SK-N-SH treated with all-trans-retinoic acid at 6 μM for 48 hours (cell line): ENCODE data around the gene EFNA3.

Experiments
- ATAC-seq: fragments of 200-7000 bp; cut with Tn5 transposase; 3 replicates; pipeline ENCODE4 v1.9.1; 2020; ENCODE audit warnings: mild to moderate bottlenecking, moderate library complexity
- ARNTL ChIP-seq: fragments of 450-650 bp; formaldehyde crosslinking; IDR thresholded peaks from 2 replicates; pipeline ENCODE4 v1.5.0; 2020; ENCODE audit warnings: low read depth, mild to moderate bottlenecking, moderate library complexity, borderline replicate concordance
- BACH2 ChIP-seq: fragments of 250-450 bp; sonication (Bioruptor Pico); IDR thresholded peaks from 2 replicates; pipeline ENCODE4 v1.9.0; 2021; ENCODE audit warnings: mild to moderate bottlenecking, borderline replicate concordance
- CREB5 ChIP-seq: fragments of 250-450 bp; sonication (Bioruptor Pico); IDR thresholded peaks from 2 replicates; pipeline ENCODE4 v1.5.1; 2020; ENCODE audit warnings: low read depth, mild to moderate bottlenecking, moderate library complexity
- CSDC2 ChIP-seq: fragments of 250-450 bp; sonication (Bioruptor Pico); IDR thresholded peaks from 2 replicates; pipeline ENCODE4 v1.5.0; 2020; ENCODE audit warnings: mild to moderate bottlenecking, moderate library complexity
- CSRNP3 ChIP-seq: fragments of 250-450 bp; sonication (Bioruptor Pico); IDR thresholded peaks from 2 replicates; pipeline ENCODE4 v1.5.1; 2021; ENCODE audit warnings: mild to moderate bottlenecking, moderate library complexity
- ESRRG ChIP-seq: fragments of 250-450 bp; sonication (Bioruptor Pico); IDR thresholded peaks from 2 replicates; pipeline ENCODE4 v1.6.1; 2021; ENCODE audit warnings: mild to moderate bottlenecking
- GLIS3 ChIP-seq: fragments of 250-450 bp; sonication (Bioruptor Pico); IDR thresholded peaks from 2 replicates; pipeline ENCODE4 v1.5.0; 2020; ENCODE audit warnings: mild to moderate bottlenecking, moderate library complexity
- ISL1 ChIP-seq: fragments of 250-450 bp; sonication (Bioruptor Pico); IDR thresholded peaks from 2 replicates; pipeline ENCODE4 v2.1.2; 2022; ENCODE audit warnings: mild to moderate bottlenecking, moderate library complexity
- OSR1 ChIP-seq: fragments of 250-450 bp; sonication (Bioruptor Pico); IDR thresholded peaks from 2 replicates; pipeline ENCODE4 v1.8.0; 2022; ENCODE audit warnings: moderate library complexity, mild to moderate bottlenecking, inconsistent platforms
- PPARA ChIP-seq: fragments of 250-450 bp; sonication (Bioruptor Pico); IDR thresholded peaks from 2 replicates; pipeline ENCODE4 v1.5.0; 2020; ENCODE audit warnings: mild to moderate bottlenecking, borderline replicate concordance
- RARB ChIP-seq: fragments of 250-450 bp; sonication (Bioruptor Pico); IDR thresholded peaks from 2 replicates; pipeline ENCODE4 v1.8.0; 2021; ENCODE audit warnings: mild to moderate bottlenecking, moderate library complexity
- SNAI2 ChIP-seq: fragments of 250-450 bp; sonication (Bioruptor Pico); IDR thresholded peaks from 2 replicates; pipeline ENCODE4 v1.5.0; 2020; ENCODE audit warnings: mild to moderate bottlenecking, moderate library complexity
- TCF4 ChIP-seq: fragments of 250-450 bp; sonication (Bioruptor Pico); IDR thresholded peaks from 2 replicates; pipeline ENCODE4 v1.8.0; 2021; ENCODE audit warnings: mild to moderate bottlenecking, moderate library complexity, borderline replicate concordance
- TOX ChIP-seq: fragments of 250-450 bp; sonication (Bioruptor Pico); IDR thresholded peaks from 2 replicates; pipeline ENCODE4 v1.8.0; 2021; ENCODE audit warnings: mild to moderate bottlenecking, moderate library complexity, borderline replicate concordance
- TSHZ2 ChIP-seq: fragments of 250-450 bp; sonication (Bioruptor Pico); IDR thresholded peaks from 2 replicates; pipeline ENCODE4 v1.5.0; 2020; ENCODE audit warnings: mild to moderate bottlenecking, moderate library complexity
- ZC3H10 ChIP-seq: fragments of 250-450 bp; sonication (Bioruptor Pico); IDR thresholded peaks from 2 replicates; pipeline ENCODE4 v1.5.1; 2021; ENCODE audit warnings: mild to moderate bottlenecking, moderate library complexity
- ZFP3 ChIP-seq: fragments of 250-450 bp; sonication (Bioruptor Pico); IDR thresholded peaks from 2 replicates; pipeline ENCODE4 v1.5.0; 2020; ENCODE audit warnings: mild to moderate bottlenecking, moderate library complexity
- ZNF565 ChIP-seq: fragments of 450-650 bp; formaldehyde crosslinking; conservative IDR thresholded peaks from 2 replicates; pipeline ENCODE4 v1.5.0; 2020; ENCODE audit warnings: low read depth, mild to moderate bottlenecking, moderate library complexity
- ZNF8 ChIP-seq: fragments of 450-650 bp; formaldehyde crosslinking; IDR thresholded peaks from 2 replicates; pipeline ENCODE4 v1.5.0; 2020; ENCODE audit warnings: mild to moderate bottlenecking, moderate library complexity

EFNA3 gene

GRCh38 chr1:155072531-155073289, 5.9 kb upstream of the EFNA3 start:
- TF ChIP-seq ZNF565: no peak
- TF ChIP-seq RARB (CRISPR knock-in tag): no peak
- TF ChIP-seq TSHZ2 (CRISPR knock-in tag): no peak
- TF ChIP-seq GLIS3 (CRISPR knock-in tag): no peak
- TF ChIP-seq, all 23 proteins: peak for 0
- no peak for ATAC-seq

GRCh38 chr1:155073377-155074242, 5.0 kb upstream of the EFNA3 start:
- TF ChIP-seq ZC3H10 (no peak), ZFP3 (no peak), BACH2 (CRISPR knock-in tag) (no peak), CREB5 (CRISPR knock-in tag) (no peak), TSHZ2 (CRISPR knock-in tag) (no peak), CSRNP3 (CRISPR knock-in tag) (no peak)
- TF ChIP-seq, all 23 proteins: peak for 0
- no peak for ATAC-seq

GRCh38 chr1:155075535-155075934, 3.1 kb upstream of the EFNA3 start:
- TF ChIP-seq OSR1 (CRISPR knock-in tag): no peak
- TF ChIP-seq TOX (CRISPR knock-in tag): no peak
- no peak for TF ChIP-seq TCF4 (CRISPR knock-in tag)
- no peak for TF ChIP-seq ESRRG (CRISPR knock-in tag)
- no peak for TF ChIP-seq ZC3H10
- no peak for TF ChIP-seq ISL1 (CRISPR knock-in tag)
- no peak for TF ChIP-seq ARNTL (CRISPR knock-in tag)
- no peak for TF ChIP-seq ZNF8 (CRISPR knock-in tag)
- no peak for TF ChIP-seq GLIS3 (CRISPR knock-in tag)
- no peak for TF ChIP-seq CSDC2 (CRISPR knock-in tag)
- no peak for TF ChIP-seq TSHZ2 (CRISPR knock-in tag)
- TF ChIP-seq PPARA (CRISPR knock-in tag): no peak
- no peak for TF ChIP-seq SNAI2 (CRISPR knock-in tag)
- TF ChIP-seq BACH2 (CRISPR knock-in tag): no peak

More at GRCh38 chr1:155075535-155075934, 3.1 kb upstream of the EFNA3 start:
- ATAC-seq: no peak
